Measurements from ENCODE around the gene ADGRG3. TPM values are rescaled to one million over a fixed set of nuclear protein-coding genes. Genes with fewer than 3 reads are reported as not detected.

ADGRG3 gene
- total RNA-seq, 1 donor from 2014 or later, result not detected

DNA sequence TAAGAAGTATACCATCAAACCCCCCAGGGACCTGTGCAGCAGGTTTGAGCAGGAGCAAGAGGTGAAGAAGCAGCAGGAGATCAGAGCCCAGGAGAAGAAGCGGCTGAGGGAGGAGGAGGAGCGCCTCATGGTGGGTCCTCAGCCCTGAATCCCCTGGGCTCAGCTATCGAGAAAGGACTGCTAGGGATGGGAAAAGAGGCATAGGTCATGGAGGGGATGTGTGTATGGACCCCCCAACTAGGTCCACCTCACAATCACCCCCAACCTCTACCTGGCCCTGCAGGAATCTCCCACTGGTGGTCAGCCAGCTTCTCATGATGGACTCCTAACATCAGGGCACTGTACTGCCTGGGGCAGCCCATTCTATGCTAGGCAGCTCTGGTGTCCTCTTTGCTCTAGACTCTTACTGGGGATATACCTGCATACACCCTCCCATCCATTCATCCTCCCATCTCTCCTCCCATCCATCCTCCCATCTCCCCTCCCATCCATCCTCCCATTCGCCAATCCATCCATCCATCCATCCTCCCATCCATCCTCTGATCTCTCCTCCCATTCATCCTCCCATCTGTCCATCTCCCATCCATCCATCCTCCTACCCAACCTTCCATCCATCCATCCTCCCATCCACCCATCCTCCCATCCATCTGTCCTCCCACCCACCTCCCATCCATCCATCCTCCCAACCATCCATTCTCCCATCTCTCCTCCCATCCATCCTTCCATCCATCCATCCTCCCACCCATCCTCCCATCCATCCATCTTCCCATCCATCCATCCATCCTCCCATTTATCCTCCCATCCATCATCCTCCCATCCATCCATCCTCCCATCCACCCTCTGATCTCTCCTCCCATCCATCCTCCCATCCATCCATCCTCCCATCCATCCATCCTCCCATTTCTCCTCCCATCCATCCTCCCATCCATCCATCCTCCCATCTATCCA lies 37.1 kb downstream of the ADGRG3 start:
- Histone ChIP-seq H3K4me2 (no peak overlapping the region), H4K20me1 (ENCODE audit: low read depth) (no peaks in the 10 kb centered on the region), H3K4me3 (no peak overlapping the region), H3K9me3 (ENCODE audit: low read depth) (no peaks in the 10 kb centered on the region), H3K27ac (no peak overlapping the region), H3K79me2 (ENCODE audit: low read depth) (no peaks in the 10 kb centered on the region), H3K4me1 (peaks cover 13% of the 10 kb centered on the region), H3K36me3 (no peaks in the 10 kb centered on the region), H3K9ac (no peak overlapping the region), H3F3A (ENCODE audit: low read depth) (no peaks in the 10 kb centered on the region), H3K27me3 (no peaks in the 10 kb centered on the region), H2AFZ (replicated peaks) (no peak overlapping the region)
- H3K4me1 Mint-ChIP-seq, result peaks cover 16% of the 10 kb centered on the region
- H3K9me3 Mint-ChIP-seq, result no peaks in the 10 kb centered on the region
- no peak overlapping the region for H3K27ac Mint-ChIP-seq
- TF ChIP-seq EZH2phosphoT487 (IDR thresholded peaks at IDR 0.05), result no peak
- no peak for TF ChIP-seq EZH2 (IDR thresholded peaks at IDR 0.05)
- TF ChIP-seq, protein P1, sequence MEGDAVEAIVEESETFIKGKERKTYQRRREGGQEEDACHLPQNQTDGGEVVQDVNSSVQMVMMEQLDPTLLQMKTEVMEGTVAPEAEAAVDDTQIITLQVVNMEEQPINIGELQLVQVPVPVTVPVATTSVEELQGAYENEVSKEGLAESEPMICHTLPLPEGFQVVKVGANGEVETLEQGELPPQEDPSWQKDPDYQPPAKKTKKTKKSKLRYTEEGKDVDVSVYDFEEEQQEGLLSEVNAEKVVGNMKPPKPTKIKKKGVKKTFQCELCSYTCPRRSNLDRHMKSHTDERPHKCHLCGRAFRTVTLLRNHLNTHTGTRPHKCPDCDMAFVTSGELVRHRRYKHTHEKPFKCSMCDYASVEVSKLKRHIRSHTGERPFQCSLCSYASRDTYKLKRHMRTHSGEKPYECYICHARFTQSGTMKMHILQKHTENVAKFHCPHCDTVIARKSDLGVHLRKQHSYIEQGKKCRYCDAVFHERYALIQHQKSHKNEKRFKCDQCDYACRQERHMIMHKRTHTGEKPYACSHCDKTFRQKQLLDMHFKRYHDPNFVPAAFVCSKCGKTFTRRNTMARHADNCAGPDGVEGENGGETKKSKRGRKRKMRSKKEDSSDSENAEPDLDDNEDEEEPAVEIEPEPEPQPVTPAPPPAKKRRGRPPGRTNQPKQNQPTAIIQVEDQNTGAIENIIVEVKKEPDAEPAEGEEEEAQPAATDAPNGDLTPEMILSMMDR (IDR thresholded peaks at IDR 0.05), result no peak
- H3K36me3 Mint-ChIP-seq, result no peaks in the 10 kb centered on the region
- H3K27me3 Mint-ChIP-seq (ENCODE audit: insufficient read depth, low read depth), result no peaks in the 10 kb centered on the region
- no peak for DNase-seq (ENCODE audit: low spot score)
- H3K4me3 Mint-ChIP-seq, result no peak overlapping the region

DNA sequence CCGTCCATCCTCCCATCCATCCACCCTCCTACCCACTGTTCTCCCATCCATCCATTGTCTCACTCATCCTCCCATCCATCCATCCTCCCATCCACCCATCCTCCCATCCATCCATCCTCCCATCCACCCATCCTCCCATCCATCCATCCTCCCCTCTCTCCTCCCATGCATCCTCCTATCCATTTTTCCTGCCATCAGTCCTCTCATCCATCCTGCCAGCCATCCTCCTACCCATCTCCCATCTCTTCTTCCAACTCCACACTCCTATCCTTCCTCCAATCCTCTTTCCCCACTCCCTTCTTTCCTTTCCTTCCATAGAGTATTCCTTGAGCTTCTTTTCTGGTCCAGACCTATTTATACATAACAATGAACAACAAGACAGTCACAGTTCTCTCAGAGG lies 38.6 kb downstream of the ADGRG3 start:
- TF ChIP-seq, protein P1 (IDR thresholded peaks at IDR 0.05), result no peak
- TF ChIP-seq EZH2phosphoT487 (IDR thresholded peaks at IDR 0.05) (no peak), EZH2 (IDR thresholded peaks at IDR 0.05) (no peak)
- no peak overlapping the region for H3K4me3 ChIP-seq
- H3K9ac ChIP-seq, result no peak overlapping the region
- no peak overlapping the region for H2AFZ ChIP-seq (replicated peaks)
- no peaks in the 10 kb centered on the region for H3K36me3 ChIP-seq
- Mint-ChIP-seq H3K36me3 (no peaks in the 10 kb centered on the region), H3K4me1 (peaks cover 5% of the 10 kb centered on the region), H3K27ac (no peak overlapping the region), H3K27me3 (ENCODE audit: insufficient read depth, low read depth) (no peaks in the 10 kb centered on the region), H3K9me3 (no peaks in the 10 kb centered on the region), H3K4me3 (peak overlapping the region; percentile 4)
- H3K4me2 ChIP-seq, result no peak overlapping the region
- H3K27ac ChIP-seq, result no peak overlapping the region
- H3K27me3 ChIP-seq, result no peaks in the 10 kb centered on the region
- H3K79me2 ChIP-seq (ENCODE audit: low read depth), result no peaks in the 10 kb centered on the region
- no peaks in the 10 kb centered on the region for H3F3A ChIP-seq (ENCODE audit: low read depth)
- H3K4me1 ChIP-seq, result peaks cover 2% of the 10 kb centered on the region
- DNase-seq (ENCODE audit: low spot score), result no peak
- no peaks in the 10 kb centered on the region for H3K9me3 ChIP-seq (ENCODE audit: low read depth)
- H4K20me1 ChIP-seq (ENCODE audit: low read depth), result no peaks in the 10 kb centered on the region

DNA sequence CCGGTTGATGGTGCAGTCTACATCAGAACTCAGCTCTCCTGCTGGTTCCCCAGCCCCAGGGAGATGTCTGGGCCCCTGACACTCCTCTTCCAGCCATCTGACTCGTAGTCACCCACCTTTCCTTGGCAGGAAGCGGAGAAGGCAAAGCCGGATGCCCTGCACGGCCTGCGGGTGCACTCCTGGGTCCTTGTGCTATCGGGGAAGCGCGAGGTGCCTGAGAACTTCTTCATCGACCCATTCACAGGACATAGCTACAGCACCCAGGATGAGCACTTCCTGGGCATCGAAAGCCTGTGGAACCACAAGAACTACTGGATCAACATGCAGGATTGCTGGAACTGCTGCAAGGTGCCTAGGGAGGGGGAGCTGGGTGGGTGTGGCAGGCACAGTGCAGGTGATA lies 39.2 kb downstream of the ADGRG3 start:
- H3K27me3 ChIP-seq, result no peaks in the 10 kb centered on the region
- H3K36me3 ChIP-seq, result no peaks in the 10 kb centered on the region
- TF ChIP-seq, protein P1 (IDR thresholded peaks at IDR 0.05), result no peak
- no peak for TF ChIP-seq EZH2 (IDR thresholded peaks at IDR 0.05)
- TF ChIP-seq EZH2phosphoT487 (IDR thresholded peaks at IDR 0.05), result no peak
- H3K4me3 Mint-ChIP-seq, result no peak overlapping the region
- no peak overlapping the region for H3K9ac ChIP-seq
- no peak overlapping the region for H3K27ac Mint-ChIP-seq
- H4K20me1 ChIP-seq (ENCODE audit: low read depth), result no peaks in the 10 kb centered on the region
- no peaks in the 10 kb centered on the region for H3F3A ChIP-seq (ENCODE audit: low read depth)
- no peak overlapping the region for H3K27ac ChIP-seq
- no peaks in the 10 kb centered on the region for H3K9me3 ChIP-seq (ENCODE audit: low read depth)
- H3K4me3 ChIP-seq, result no peak overlapping the region
- H3K79me2 ChIP-seq (ENCODE audit: low read depth), result no peaks in the 10 kb centered on the region
- H3K27me3 Mint-ChIP-seq (ENCODE audit: insufficient read depth, low read depth), result no peaks in the 10 kb centered on the region
- H3K4me1 Mint-ChIP-seq, result no peaks in the 10 kb centered on the region
- no peaks in the 10 kb centered on the region for H3K9me3 Mint-ChIP-seq
- H2AFZ ChIP-seq (replicated peaks), result no peak overlapping the region
- no peaks in the 10 kb centered on the region for H3K4me1 ChIP-seq
- H3K4me2 ChIP-seq, result no peak overlapping the region
- H3K36me3 Mint-ChIP-seq, result no peaks in the 10 kb centered on the region
- no peak for DNase-seq (ENCODE audit: low spot score)
